ENCODE data around the gene FIBP. TPM values are rescaled to one million over a fixed set of nuclear protein-coding genes. Genes with fewer than 3 reads are reported as not detected.
A peak's percentile ranks its signal among the peaks of the same experiment; 100 is the strongest.

Gene FIBP
- total RNA-seq, 1 donor from 2014 or later = 77.8 TPM

DNA sequence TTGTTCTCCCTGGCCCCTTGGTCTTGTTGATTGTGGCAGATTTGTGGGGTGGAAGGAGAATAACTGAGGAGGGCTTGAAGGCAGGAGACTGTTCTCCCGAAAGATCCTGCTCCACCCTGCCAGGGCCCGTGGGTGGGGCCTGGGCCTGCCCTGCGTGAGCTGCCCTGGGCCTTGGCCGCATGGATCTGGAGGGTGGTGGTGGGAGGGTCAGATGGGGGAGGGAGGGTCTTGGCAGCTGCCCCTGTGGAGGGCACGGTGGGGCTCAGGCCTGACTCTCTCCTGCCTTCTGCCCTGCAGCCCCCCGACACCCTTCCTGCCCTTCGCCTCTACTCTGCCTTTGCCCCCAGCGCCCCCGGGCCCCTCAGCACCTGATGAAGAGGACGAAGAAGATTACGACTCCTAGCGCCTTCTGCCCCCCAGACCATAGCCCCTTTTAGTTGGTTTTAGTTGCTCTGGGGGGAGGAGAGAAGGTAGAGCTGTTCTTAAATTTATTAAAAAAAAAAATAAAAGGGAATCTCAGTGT is 32.8 kb upstream of the FIBP start:
- no peaks in the 10 kb centered on the region for H3K9me3 Mint-ChIP-seq (ENCODE audit: low read depth)
- no peaks in the 10 kb centered on the region for H3K27me3 Mint-ChIP-seq
- TF ChIP-seq, protein P1, sequence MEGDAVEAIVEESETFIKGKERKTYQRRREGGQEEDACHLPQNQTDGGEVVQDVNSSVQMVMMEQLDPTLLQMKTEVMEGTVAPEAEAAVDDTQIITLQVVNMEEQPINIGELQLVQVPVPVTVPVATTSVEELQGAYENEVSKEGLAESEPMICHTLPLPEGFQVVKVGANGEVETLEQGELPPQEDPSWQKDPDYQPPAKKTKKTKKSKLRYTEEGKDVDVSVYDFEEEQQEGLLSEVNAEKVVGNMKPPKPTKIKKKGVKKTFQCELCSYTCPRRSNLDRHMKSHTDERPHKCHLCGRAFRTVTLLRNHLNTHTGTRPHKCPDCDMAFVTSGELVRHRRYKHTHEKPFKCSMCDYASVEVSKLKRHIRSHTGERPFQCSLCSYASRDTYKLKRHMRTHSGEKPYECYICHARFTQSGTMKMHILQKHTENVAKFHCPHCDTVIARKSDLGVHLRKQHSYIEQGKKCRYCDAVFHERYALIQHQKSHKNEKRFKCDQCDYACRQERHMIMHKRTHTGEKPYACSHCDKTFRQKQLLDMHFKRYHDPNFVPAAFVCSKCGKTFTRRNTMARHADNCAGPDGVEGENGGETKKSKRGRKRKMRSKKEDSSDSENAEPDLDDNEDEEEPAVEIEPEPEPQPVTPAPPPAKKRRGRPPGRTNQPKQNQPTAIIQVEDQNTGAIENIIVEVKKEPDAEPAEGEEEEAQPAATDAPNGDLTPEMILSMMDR (IDR thresholded peaks at IDR 0.05; ENCODE audit: unreplicated experiment) = no peak

DNA sequence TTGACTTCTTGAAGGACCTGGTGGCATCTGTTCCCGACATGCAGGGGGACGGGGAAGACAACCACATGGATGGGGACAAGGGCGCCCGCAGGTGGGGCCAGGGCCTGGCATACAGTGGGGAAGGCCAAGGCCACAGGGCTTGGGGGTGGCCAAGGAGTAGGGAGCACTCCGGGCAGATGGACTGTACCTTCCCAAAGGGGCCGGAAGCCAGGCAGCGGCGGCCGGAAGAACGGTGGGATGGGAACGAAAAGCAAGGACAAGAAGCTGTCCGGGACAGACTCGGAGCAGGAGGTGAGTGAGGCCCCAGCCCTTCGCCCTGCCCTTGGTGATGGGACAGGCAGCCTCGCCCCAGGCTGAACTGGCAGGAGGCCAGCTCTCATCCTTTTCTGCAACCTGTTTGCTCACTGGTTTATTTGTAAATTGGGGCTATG is 32.1 kb upstream of the FIBP start:
- TF ChIP-seq, protein P1 (IDR thresholded peaks at IDR 0.05; ENCODE audit: unreplicated experiment) = no peak
- H3K4me1 Mint-ChIP-seq (ENCODE audit: low read depth) = peaks cover 6% of the 10 kb centered on the region
- no peak overlapping the region for H3K27ac Mint-ChIP-seq
- no peaks in the 10 kb centered on the region for H3K9me3 Mint-ChIP-seq (ENCODE audit: low read depth)
- peak overlapping the region; percentile 84 for H3K4me3 Mint-ChIP-seq (ENCODE audit: low read depth)
- H3K27me3 Mint-ChIP-seq = no peaks in the 10 kb centered on the region
- H3K36me3 Mint-ChIP-seq (ENCODE audit: insufficient read depth) = peaks cover 5% of the 10 kb centered on the region
- no peak for DNase-seq (ENCODE audit: low spot score, unreplicated experiment)

More for the DNA sequence above, 32.8 kb upstream of the FIBP start:
- H3K4me3 Mint-ChIP-seq (ENCODE audit: low read depth) = peak overlapping the region; percentile 84
- DNase-seq (ENCODE audit: low spot score, unreplicated experiment) = no peak
- no peak overlapping the region for H3K27ac Mint-ChIP-seq
- H3K4me1 Mint-ChIP-seq (ENCODE audit: low read depth) = peaks cover 6% of the 10 kb centered on the region
- peaks cover 5% of the 10 kb centered on the region for H3K36me3 Mint-ChIP-seq (ENCODE audit: insufficient read depth)

DNA sequence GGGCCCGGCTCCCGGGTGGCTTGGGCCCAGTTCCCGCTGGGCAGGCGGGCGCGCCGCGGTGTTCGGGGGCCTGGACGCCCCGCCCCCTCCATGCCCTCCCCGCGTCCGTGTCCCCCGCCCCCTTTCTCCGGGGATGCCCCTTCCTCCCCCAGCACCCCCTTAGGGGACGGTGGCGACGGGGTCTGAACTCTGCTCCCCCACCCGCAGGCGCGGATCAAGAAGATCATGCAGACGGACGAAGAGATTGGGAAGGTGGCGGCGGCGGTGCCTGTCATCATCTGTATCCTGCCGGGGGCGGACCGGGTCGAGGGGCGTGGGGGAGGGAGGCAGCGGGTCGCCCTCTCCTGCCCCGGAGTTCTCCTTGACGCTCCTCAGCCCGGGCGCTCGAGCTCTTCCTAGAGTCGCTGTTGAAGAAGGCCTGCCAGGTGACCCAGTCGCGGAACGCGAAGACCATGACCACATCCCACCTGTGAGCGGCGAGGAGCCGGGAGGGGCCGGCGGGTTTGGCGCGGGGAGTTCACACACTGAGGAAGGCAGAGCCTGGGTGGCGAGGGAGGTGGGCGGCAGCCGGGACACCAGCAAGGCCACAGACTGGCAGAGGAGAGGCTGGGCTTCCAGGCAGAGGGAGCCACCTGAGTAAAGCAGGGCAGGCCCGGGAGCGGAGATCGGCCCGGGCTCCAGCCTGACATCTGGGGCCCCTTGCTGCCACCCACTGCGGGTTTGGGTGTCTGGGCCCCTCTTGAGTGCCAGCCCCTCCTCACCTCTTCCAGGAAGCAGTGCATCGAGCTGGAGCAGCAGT is 31.5 kb upstream of the FIBP start:
- H3K4me1 Mint-ChIP-seq (ENCODE audit: low read depth) = peaks cover 6% of the 10 kb centered on the region
- H3K9me3 Mint-ChIP-seq (ENCODE audit: low read depth) = no peaks in the 10 kb centered on the region
- H3K27me3 Mint-ChIP-seq = peaks cover 2% of the 10 kb centered on the region
- DNase-seq (ENCODE audit: low spot score, unreplicated experiment) = peak; percentile 48
- H3K27ac Mint-ChIP-seq = peak overlapping the region; percentile 78
- H3K36me3 Mint-ChIP-seq (ENCODE audit: insufficient read depth) = peaks cover 5% of the 10 kb centered on the region
- TF ChIP-seq, protein P1 (IDR thresholded peaks at IDR 0.05; ENCODE audit: unreplicated experiment) = no peak
- peak overlapping the region; percentile 84 for H3K4me3 Mint-ChIP-seq (ENCODE audit: low read depth)

DNA sequence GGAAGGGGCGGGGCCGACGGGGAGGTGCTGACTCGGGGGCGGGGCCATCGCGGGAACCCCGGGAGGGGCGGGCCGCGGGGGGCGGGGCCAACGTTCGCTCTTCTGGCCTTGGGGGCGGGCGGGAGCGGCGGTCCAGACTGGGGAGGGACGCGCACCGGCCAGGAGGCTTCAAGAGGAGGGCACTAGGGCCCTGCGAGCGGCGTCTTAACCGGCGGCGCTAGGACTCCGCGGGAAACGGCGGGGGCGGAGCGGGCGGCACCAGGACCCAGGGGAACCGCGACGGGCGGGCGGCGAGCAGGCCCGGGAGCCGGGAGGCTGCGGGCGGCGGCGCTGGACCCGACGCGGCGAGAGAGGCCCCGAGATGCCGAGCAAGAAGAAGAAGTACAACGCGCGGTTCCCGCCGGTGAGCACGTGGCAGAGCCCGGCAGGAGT is 30.9 kb upstream of the FIBP start, which contains the start of gene DRAP1:
TSS of gene DRAP1 (plus strand) at position 286 of the 432 bp plus-strand sequence. CDS start at position 362, 76 bp downstream.
- Mint-ChIP-seq H3K27ac (peak within 1 kb of the TSS; percentile 92), H3K9me3 (ENCODE audit: low read depth) (no peaks in the 10 kb centered on the region), H3K4me1 (ENCODE audit: low read depth) (peaks cover 6% of the 10 kb centered on the region), H3K36me3 (ENCODE audit: insufficient read depth) (peaks cover 5% of the 10 kb centered on the region), H3K27me3 (peaks cover 5% of the 10 kb centered on the region), H3K4me3 (ENCODE audit: low read depth) (peak within 1 kb of the TSS; percentile 84)
- peak; percentile 98 for DNase-seq (ENCODE audit: low spot score, unreplicated experiment)
- TF ChIP-seq, protein P1 (IDR thresholded peaks at IDR 0.05; ENCODE audit: unreplicated experiment) = peak; percentile 8

DNA sequence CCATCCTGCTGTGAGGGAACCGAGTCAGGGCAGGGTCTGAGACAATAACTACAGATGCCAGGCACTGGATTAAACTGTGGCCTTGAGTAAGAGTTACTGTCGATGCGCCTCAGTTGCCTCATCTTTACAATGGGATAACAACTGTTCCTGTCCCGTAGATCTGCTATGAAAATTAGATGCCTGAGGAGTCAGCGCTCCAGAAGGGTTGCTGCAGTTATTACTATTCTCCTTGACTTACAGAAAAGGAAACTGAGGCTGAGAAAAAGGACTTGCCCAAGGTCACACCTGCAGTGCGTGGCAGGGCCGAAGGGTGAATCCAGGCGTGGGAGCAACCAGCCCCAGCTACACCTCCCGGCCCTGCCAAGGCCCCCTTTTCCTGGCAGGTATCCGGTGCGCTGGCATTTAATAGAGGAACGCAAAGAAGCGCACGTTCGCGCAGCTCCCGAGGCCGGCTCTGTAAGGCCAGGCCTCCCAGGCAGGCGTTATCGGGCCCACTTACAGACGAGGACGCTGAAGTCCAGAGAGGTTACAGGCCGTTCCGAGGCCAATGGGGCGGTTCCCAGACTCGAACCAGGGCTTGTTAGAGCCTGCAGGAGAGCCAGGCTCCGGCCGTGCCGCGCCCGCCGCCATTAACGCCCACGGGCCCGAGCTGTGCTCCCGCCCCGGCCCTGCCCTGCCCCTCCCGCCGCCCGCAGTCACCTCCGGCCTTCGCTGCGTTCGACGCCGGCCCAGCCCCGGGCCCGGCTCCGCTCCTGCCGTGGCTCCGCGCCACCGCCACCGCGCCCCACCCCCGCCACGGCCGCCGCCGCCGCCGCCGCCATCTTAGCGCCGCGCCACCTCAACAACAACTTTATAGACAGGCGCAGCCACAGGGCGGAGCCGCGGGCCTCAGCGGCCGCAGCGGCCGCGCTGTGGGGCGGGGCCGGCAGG is 30.2 kb upstream of the FIBP start, which contains the start of gene C11orf68:
TSS of gene C11orf68 (minus strand) at position 852 of the 930 bp plus-strand sequence. CDS start at position 821, 31 bp downstream.
- no peak for DNase-seq (ENCODE audit: low spot score, unreplicated experiment)
- no peaks in the 10 kb centered on the region for H3K9me3 Mint-ChIP-seq (ENCODE audit: low read depth)
- H3K4me3 Mint-ChIP-seq (ENCODE audit: low read depth) = peak within 1 kb of the TSS; percentile 84
- TF ChIP-seq, protein P1 (IDR thresholded peaks at IDR 0.05; ENCODE audit: unreplicated experiment) = no peak
- peaks cover 6% of the 10 kb centered on the region for H3K4me1 Mint-ChIP-seq (ENCODE audit: low read depth)
- peaks cover 5% of the 10 kb centered on the region for H3K36me3 Mint-ChIP-seq (ENCODE audit: insufficient read depth)
- peak within 1 kb of the TSS; percentile 92 for H3K27ac Mint-ChIP-seq
- peaks cover 5% of the 10 kb centered on the region for H3K27me3 Mint-ChIP-seq
